Lower leg skin (tissue), 3 donors: ENCODE measurements around the gene RAB5A.
"Not testable (repeated sequence)": the region's sequence is repeated elsewhere in the genome, so short reads cannot be mapped to it uniquely, and the experiment has no call there.

Experiments
- POLR2A ChIP-seq, 2 donors: fragments of 450-650 bp; IDR thresholded peaks; one replicate each; pipeline ENCODE4 v1.6.1; 2016 to 2017; ENCODE audit warnings: antibody characterized with exemption in 2 of 2, mild to moderate bottlenecking in 1 of 2, moderate library complexity in 1 of 2
- TF ChIP-seq, protein P1 (sequence below), 3 donors: fragments of 450-650 bp; IDR thresholded peaks; one replicate each; pipeline ENCODE4 v1.5.1; 2016; ENCODE audit warnings: antibody characterized with exemption in 3 of 3, mild to moderate bottlenecking in 3 of 3, moderate library complexity in 2 of 3

GRCh38 chr3:20016076-20016475 is 69.2 kb downstream of the RAB5A start:
- TF ChIP-seq, protein P1, sequence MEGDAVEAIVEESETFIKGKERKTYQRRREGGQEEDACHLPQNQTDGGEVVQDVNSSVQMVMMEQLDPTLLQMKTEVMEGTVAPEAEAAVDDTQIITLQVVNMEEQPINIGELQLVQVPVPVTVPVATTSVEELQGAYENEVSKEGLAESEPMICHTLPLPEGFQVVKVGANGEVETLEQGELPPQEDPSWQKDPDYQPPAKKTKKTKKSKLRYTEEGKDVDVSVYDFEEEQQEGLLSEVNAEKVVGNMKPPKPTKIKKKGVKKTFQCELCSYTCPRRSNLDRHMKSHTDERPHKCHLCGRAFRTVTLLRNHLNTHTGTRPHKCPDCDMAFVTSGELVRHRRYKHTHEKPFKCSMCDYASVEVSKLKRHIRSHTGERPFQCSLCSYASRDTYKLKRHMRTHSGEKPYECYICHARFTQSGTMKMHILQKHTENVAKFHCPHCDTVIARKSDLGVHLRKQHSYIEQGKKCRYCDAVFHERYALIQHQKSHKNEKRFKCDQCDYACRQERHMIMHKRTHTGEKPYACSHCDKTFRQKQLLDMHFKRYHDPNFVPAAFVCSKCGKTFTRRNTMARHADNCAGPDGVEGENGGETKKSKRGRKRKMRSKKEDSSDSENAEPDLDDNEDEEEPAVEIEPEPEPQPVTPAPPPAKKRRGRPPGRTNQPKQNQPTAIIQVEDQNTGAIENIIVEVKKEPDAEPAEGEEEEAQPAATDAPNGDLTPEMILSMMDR (IDR thresholded peaks at IDR 0.05): not testable (repeated sequence)
- not testable (repeated sequence) for TF ChIP-seq POLR2A (IDR thresholded peaks at IDR 0.05)
